H1 (cell line): ENCODE data around the gene AP1S1. TPM values are rescaled to one million over a fixed set of nuclear protein-coding genes. Genes with fewer than 3 reads are reported as not detected.

Source experiments
- CTCF ChIA-PET: fragments of 300-600 bp; sonication (Branson Sonifier 250); formaldehyde crosslinking; loops from one replicate; lab custom pipeline; 2021; ENCODE audit not compliant: partially characterized antibody; lab: Charles Lee
- POLR2A ChIA-PET: fragments of 300-600 bp; sonication (Branson Sonifier 250); formaldehyde crosslinking; loops from one replicate; lab custom pipeline; 2021; ENCODE audit warnings: inconsistent platforms; ENCODE audit not compliant: partially characterized antibody; lab: Charles Lee
- DNase-seq, 2 experiments: peaks; one replicate each; pipeline versions ENCODE4 v3.0.0 to v3.0.0-alpha.2; 2010 to 2022; ENCODE audit warnings: low spot score in 2 of 2, low read depth in 1 of 2, mixed read lengths in 1 of 2
- FAIRE-seq: peaks from 2 replicates; lab custom pipeline; 2011; peaks lifted over from hg19 to GRCh38; lab: Jason Lieb, UNC
- H2AFZ ChIP-seq: 2 replicates; pipeline ENCODE4 v1.8.1; 2012; ENCODE audit warnings: low read length, inconsistent platforms
- H2AK5ac ChIP-seq: 2 replicates; pipeline ENCODE4 v1.6.1; 2013; ENCODE audit warnings: low read depth, low read length
- H2BK120ac ChIP-seq: replicated peaks from 2 replicates; pipeline ENCODE3; 2013; ENCODE audit warnings: low read depth, low read length, inconsistent platforms
- H2BK12ac ChIP-seq: 2 replicates; pipeline ENCODE4 v1.6.1; 2013; ENCODE audit warnings: low read depth, low read length
- H2BK15ac ChIP-seq: 2 replicates; pipeline ENCODE4 v1.6.1; 2013; ENCODE audit warnings: low read length
- H2BK20ac ChIP-seq: 2 replicates; pipeline ENCODE4 v1.6.1; 2013; ENCODE audit warnings: low read length
- H2BK5ac ChIP-seq: 2 replicates; pipeline ENCODE4 v1.6.1; 2013; ENCODE audit warnings: low read depth, low read length
- H3K14ac ChIP-seq: 2 replicates; pipeline ENCODE4 v1.6.1; 2013; ENCODE audit warnings: inconsistent platforms; ENCODE audit not compliant: insufficient read length
- H3K18ac ChIP-seq: 2 replicates; pipeline ENCODE4 v1.6.1; 2013; ENCODE audit warnings: low read length; ENCODE audit errors: extremely low read depth
- H3K23ac ChIP-seq: 2 replicates; pipeline ENCODE4 v1.6.1; 2013; ENCODE audit warnings: inconsistent platforms; ENCODE audit not compliant: insufficient read length
- H3K23me2 ChIP-seq: 2 replicates; pipeline ENCODE4 v1.6.1; 2013; ENCODE audit warnings: low read depth, low read length
- H3K27ac ChIP-seq: 2 replicates; pipeline ENCODE4 v1.6.1; 2011; ENCODE audit warnings: low read depth, low read length, inconsistent platforms
- H3K27me3 ChIP-seq, 4 experiments: replicated peaks in 1 of 4; 1 replicate in 1 of 4; 2 replicates in 3 of 4; pipeline versions ENCODE4 v1.6.1 to v1.8.1; 2011 to 2013; ENCODE audit warnings: low read length in 3 of 4, mild to moderate bottlenecking in 3 of 4, inconsistent platforms in 2 of 4, mixed read lengths in 2 of 4, moderate library complexity in 1 of 4; ENCODE audit not compliant: control insufficient read depth in 3 of 4, insufficient read depth in 3 of 4; ENCODE audit errors: extremely low read depth in 1 of 4
- H3K36me3 ChIP-seq, 4 experiments: 2 replicates each; pipeline versions ENCODE4 v1.6.1 to v1.8.1; 2011 to 2013; ENCODE audit warnings: mild to moderate bottlenecking in 4 of 4, low read length in 3 of 4, moderate library complexity in 2 of 4, control low read depth in 1 of 4, inconsistent platforms in 1 of 4; ENCODE audit not compliant: insufficient read depth in 4 of 4, control insufficient read depth in 2 of 4
- H3K4ac ChIP-seq: replicated peaks from 2 replicates; pipeline ENCODE3; 2013; ENCODE audit warnings: low read length, low read depth, mixed read lengths, inconsistent platforms; ENCODE audit not compliant: insufficient read length
- H3K4me1 ChIP-seq, 4 experiments: replicated peaks in 1 of 4; 1 replicate in 1 of 4; 2 replicates in 3 of 4; pipeline versions ENCODE4 v1.6.1 to v1.8.1; 2011 to 2013; ENCODE audit warnings: low read length in 3 of 4, inconsistent platforms in 2 of 4, mixed read lengths in 1 of 4; ENCODE audit not compliant: insufficient read depth in 4 of 4, control insufficient read depth in 3 of 4
- H3K4me2 ChIP-seq, 2 experiments: 2 replicates each; pipeline versions ENCODE4 v1.6.1 to v1.8.1; 2011 to 2013; ENCODE audit warnings: low read depth in 2 of 2, low read length in 2 of 2, control low read depth in 1 of 2, inconsistent platforms in 1 of 2, mild to moderate bottlenecking in 1 of 2; ENCODE audit not compliant: insufficient read depth in 1 of 2
- H3K4me3 ChIP-seq, 4 experiments: fragments of 200-600, 300-600 bp in 1 of 4; sonication (generic), shearing (Covaris generic), sonication (Bioruptor Twin) in 1 of 4; 2 replicates each; pipeline versions ENCODE4 v1.5.1 to v1.8.1; 2011 to 2016; ENCODE audit warnings: low read length in 4 of 4, low read depth in 3 of 4, control low read depth in 2 of 4, inconsistent platforms in 2 of 4, mild to moderate bottlenecking in 2 of 4, mixed read lengths in 1 of 4, moderate library complexity in 1 of 4; ENCODE audit not compliant: insufficient read depth in 2 of 4; ENCODE audit errors: extremely low read depth in 1 of 4
- H3K56ac ChIP-seq: replicated peaks from 2 replicates; pipeline ENCODE3; 2013; ENCODE audit warnings: low read depth, mild to moderate bottlenecking, mixed read lengths, low read length, inconsistent platforms; ENCODE audit not compliant: insufficient read length
- H3K79me1 ChIP-seq: 2 replicates; pipeline ENCODE4 v1.6.1; 2013; ENCODE audit warnings: low read depth, low read length, control low read depth
- H3K79me2 ChIP-seq, 2 experiments: 2 replicates each; pipeline versions ENCODE4 v1.6.1 to v1.8.1; 2012 to 2013; ENCODE audit warnings: low read length in 2 of 2, mild to moderate bottlenecking in 2 of 2, inconsistent platforms in 1 of 2; ENCODE audit not compliant: insufficient read depth in 2 of 2, control insufficient read depth in 1 of 2
- H3K9ac ChIP-seq, 4 experiments: replicated peaks in 1 of 4; 1 replicate in 1 of 4; 2 replicates in 3 of 4; pipeline versions ENCODE4 v1.6.1 to v1.8.1; 2011 to 2013; ENCODE audit warnings: low read depth in 3 of 4, low read length in 3 of 4, control low read depth in 2 of 4, mild to moderate bottlenecking in 2 of 4, moderate library complexity in 2 of 4, inconsistent platforms in 1 of 4; ENCODE audit errors: extremely low read depth in 1 of 4
- H3K9me3 ChIP-seq, 2 experiments: 2 replicates each; pipeline versions ENCODE4 v1.6.1 to v1.8.1; 2012 to 2013; ENCODE audit warnings: mild to moderate bottlenecking in 2 of 2, moderate library complexity in 2 of 2, control low read depth in 1 of 2, inconsistent platforms in 1 of 2, low read depth in 1 of 2, low read length in 1 of 2, mixed read lengths in 1 of 2; ENCODE audit not compliant: insufficient read depth in 2 of 2
- H4K20me1 ChIP-seq, 2 experiments: replicated peaks in 1 of 2; 2 replicates each; pipeline versions ENCODE3 to v1.8.1; 2011 to 2013; ENCODE audit warnings: inconsistent platforms in 2 of 2, low read length in 2 of 2, mild to moderate bottlenecking in 1 of 2; ENCODE audit not compliant: insufficient read depth in 2 of 2, control insufficient read depth in 1 of 2
- H4K5ac ChIP-seq: 2 replicates; pipeline ENCODE4 v1.6.1; 2013; ENCODE audit warnings: low read length, low read depth, mixed read lengths, inconsistent platforms; ENCODE audit not compliant: insufficient read length
- H4K8ac ChIP-seq: 2 replicates; pipeline ENCODE4 v1.8.0; 2013; ENCODE audit warnings: mild to moderate bottlenecking, moderate library complexity, low read length, inconsistent platforms; ENCODE audit not compliant: insufficient read depth; ENCODE audit errors: extremely low read depth
- H4K91ac ChIP-seq: replicated peaks from 2 replicates; pipeline ENCODE3; 2013; ENCODE audit warnings: low read length, mixed read lengths, inconsistent platforms; ENCODE audit not compliant: insufficient read length
- EZH2 ChIP-seq: fragments of 200-600 bp; sonication (generic); IDR thresholded peaks from 2 replicates; pipeline ENCODE4 v1.7.1; 2012; ENCODE audit warnings: low read depth, mild to moderate bottlenecking, moderate library complexity, low read length, inconsistent platforms; ENCODE audit not compliant: severe bottlenecking
- SIRT6 ChIP-seq: IDR thresholded peaks from one replicate; pipeline ENCODE4 v1.7.1; 2012; ENCODE audit warnings: low read length, inconsistent platforms
- WGBS, 2 experiments: shearing (Covaris generic) in 1 of 2; methylation state at CpG; one replicate each; pipeline versions ENCODE4 v1.1.6 to v1.1.7; 2013 to 2015; ENCODE audit warnings: low lambda C conversion rate in 2 of 2, mixed read lengths in 2 of 2, inconsistent platforms in 1 of 2, low coverage in 1 of 2, missing lambda C conversion rate in 1 of 2; ENCODE audit not compliant: insufficient replicate concordance in 2 of 2, insufficient coverage in 1 of 2, insufficient read length in 1 of 2; ENCODE audit errors: extremely low coverage in 1 of 2, missing lambda C conversion rate in 1 of 2; 5-methylcytosine and 5-hydroxymethylcytosine counted together
- polyA plus RNA-seq, 7 experiments: library from polyadenylated mRNA; depleted of rRNA in 3 of 7; stranded (reverse) in 5 of 7; unstranded in 2 of 7; fragments of >200 nt in 5 of 7; fragments of 200-250 nt in 2 of 7; gene quantifications; 1 replicate in 5 of 7; 2 replicates in 1 of 7; 4 replicates in 1 of 7; pipeline versions ENCODE4 v1.2.1 to v1.2.3, GENCODE V29; 2011 to 2013; ENCODE audit warnings: missing spikeins in 2 of 7, mixed read lengths in 2 of 7
- total RNA-seq: library from RNA; stranded (reverse); fragmentation: NEBNext Ultra II Directional; extraction: Animal tissue kit (Norgen Biotek cat#: 25700); gene quantifications from 2 replicates; pipeline ENCODE4 v1.2.1, GENCODE V29; 2021

The AP1S1 gene
- total and polyA plus RNA-seq, 2 of the 8 experiments (the other 6 are each of a cell fraction or from before 2014, with no cell fraction given): 56.1 to 59.3 TPM

- no peak for DNase-seq
- H4K91ac ChIP-seq: no peak overlapping the region
- no peak overlapping the region for H3K4me2 ChIP-seq
- no peak overlapping the region for H3K9ac ChIP-seq
- no peak overlapping the region for H2BK5ac ChIP-seq
- no peaks in the 10 kb centered on the region for H3K9me3 ChIP-seq
- H2BK20ac ChIP-seq: no peak overlapping the region
- no peak overlapping the region for H2BK15ac ChIP-seq
- CTCF ChIA-PET: interaction anchor here (0.6 to 1.7 kb wide), 6 partner anchors 14 to 231 kb away, joined by 3 to 6 read pairs (median 4); no protein-coding TSS in a partner anchor
- H3K23me2 ChIP-seq: peaks cover 7% of the 10 kb centered on the region; the same call in 1 of the 2 replicates
- H3K79me2 ChIP-seq: no peaks in the 10 kb centered on the region
- H2AFZ ChIP-seq: no peak overlapping the region
- no peaks in the 10 kb centered on the region for H3K79me1 ChIP-seq
- peaks cover 0 to 2% of the 10 kb centered on the region in 2 experiments for H4K20me1 ChIP-seq
- no peak overlapping the region for H3K4ac ChIP-seq
- H3K56ac ChIP-seq: no peak overlapping the region
- 94% methylated on average over 18 of the region's 19 CpGs; no CpG with 5 or more reads in 1 of the 2 experiments for WGBS, 2 experiments
- H3K18ac ChIP-seq: no peak overlapping the region
- FAIRE-seq: no peak
- H3K27me3 ChIP-seq: peaks cover 0 to 13% (median 7%) of the 10 kb centered on the region in 4 experiments; a peak in 5 of 7 replicates
- H4K8ac ChIP-seq: no peak overlapping the region
- H2BK12ac ChIP-seq: no peak overlapping the region
- POLR2A ChIA-PET: interaction anchor here (0.7 to 2.4 kb wide), 5 partner anchors 8 to 68 kb away, joined by 3 to 7 read pairs (median 6); partner anchors contain the start of gene CLDN15
- no peak overlapping the region for H3K27ac ChIP-seq
- H3K23ac ChIP-seq: no peak overlapping the region
- no peak overlapping the region for H3K14ac ChIP-seq
- no peak overlapping the region for H3K4me3 ChIP-seq
- no peak overlapping the region for H4K5ac ChIP-seq
- no peak overlapping the region for H2AK5ac ChIP-seq
- H2BK120ac ChIP-seq: no peak overlapping the region
- peaks cover 0 to 6% (median 3%) of the 10 kb centered on the region in 4 experiments; a peak in 5 of 7 replicates for H3K4me1 ChIP-seq
- H3K36me3 ChIP-seq: no peaks in the 10 kb centered on the region; a peak in 2 of 8 replicates
- TF ChIP-seq SIRT6 (no peak), EZH2 (no peak)
Observed at GRCh38 chr7:101206665-101207042, 52.4 kb downstream of the AP1S1 start.
